ENCODE results near the gene CNOT9. TPM values are rescaled to one million over a fixed set of nuclear protein-coding genes. Genes with fewer than 3 reads are reported as not detected.

CNOT9 gene
- total and polyA plus RNA-seq, 4 donors = 10.5 to 24.4 (median 14.8) TPM

- Histone ChIP-seq H3K4me3 (ENCODE audit: low read depth in 1 of 3, low read length in 3 of 3) (no peak overlapping the region), H3K36me3 (ENCODE audit: control insufficient read depth in 4 of 4, insufficient read depth in 3 of 4, low read depth in 1 of 4, low read length in 3 of 4) (peaks cover 13 to 65% (median 39%) of the 10 kb centered on the region in 4 donors), H3K27ac (ENCODE audit: low read depth in 1 of 2, low read length in 2 of 2) (no peak overlapping the region), H3K9me3 (ENCODE audit: control insufficient read depth in 4 of 4, low read length in 3 of 4) (no peaks in the 10 kb centered on the region), H3K9ac (ENCODE audit: low read depth in 1 of 2, low read length in 2 of 2) (no peak overlapping the region), H3K27me3 (ENCODE audit: control insufficient read depth in 4 of 4, insufficient read depth in 4 of 4, low read length in 3 of 4) (no peaks in the 10 kb centered on the region), H3K4me1 (ENCODE audit: control insufficient read depth in 4 of 4, insufficient read depth in 4 of 4, low read length in 3 of 4) (no peaks in the 10 kb centered on the region)
- WGBS = 98% methylated on average over 5 of the region's 5 CpGs
- TF ChIP-seq FOXA1 (IDR thresholded peaks at IDR 0.05) (no peak), RAD21 (IDR thresholded peaks at IDR 0.05) (no peak), GABPA (IDR thresholded peaks at IDR 0.05 in 1 of 2, conservative IDR thresholded peaks at IDR 0.05 in 1 of 2) (no peak), CTCF (IDR thresholded peaks at IDR 0.05; ENCODE audit: low read depth, low read length, missing input control) (no peak), REST (IDR thresholded peaks at IDR 0.05) (no peak), FOXA2 (IDR thresholded peaks at IDR 0.05) (no peak), EGR1 (IDR thresholded peaks at IDR 0.05; ENCODE audit: low read depth in 2 of 2) (no peak), RXRA (IDR thresholded peaks at IDR 0.05) (no peak), ZBTB33 (IDR thresholded peaks at IDR 0.05) (no peak), SP1 (IDR thresholded peaks at IDR 0.05) (no peak), TAF1 (conservative IDR thresholded peaks at IDR 0.05) (no peak), ATF3 (IDR thresholded peaks at IDR 0.05) (no peak), HNF4A (conservative IDR thresholded peaks at IDR 0.05) (no peak), MAX (IDR thresholded peaks at IDR 0.05) (no peak), NR2F2 (IDR thresholded peaks at IDR 0.05) (no peak), YY1 (IDR thresholded peaks at IDR 0.05) (no peak), HNF4G (IDR thresholded peaks at IDR 0.05) (no peak), JUND (IDR thresholded peaks at IDR 0.05) (no peak)
- no peak for DNase-seq (ENCODE audit: low spot score)
Measured at GRCh38 chr2:218635719-218636118, 67.1 kb downstream of the CNOT9 start.
